HG03175 (cell line): ENCODE measurements around the gene ZFAND3.

ENCODE experiments used
- ATAC-seq: cut with Tn5 transposase; IDR thresholded peaks from one replicate; pipeline ENCODE4 v1.9.1; 2021; ENCODE audit warnings: mild to moderate bottlenecking, moderate library complexity; ENCODE audit not compliant: unreplicated experiment

ZFAND3 gene

DNA sequence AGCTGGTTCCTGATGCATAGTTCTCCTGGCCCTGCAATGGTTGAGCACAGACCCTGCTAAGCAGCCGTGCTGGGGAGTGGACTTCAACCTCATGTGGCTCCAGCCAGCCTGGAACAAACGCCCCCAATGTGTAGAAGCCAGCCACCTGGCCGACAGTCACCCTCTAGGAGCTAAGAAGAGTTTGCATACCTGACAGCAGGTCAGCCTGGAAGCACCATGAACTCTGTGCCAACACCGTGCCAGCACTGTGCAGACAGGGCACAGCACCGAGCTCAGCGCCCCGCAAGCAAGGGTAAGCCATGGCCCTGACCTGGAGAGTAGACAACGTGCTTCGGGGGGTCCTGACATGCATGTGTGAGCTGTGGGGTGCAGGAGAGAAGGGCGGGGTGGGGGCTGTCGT lies 356.3 kb downstream of the ZFAND3 start:
- ATAC-seq: no peak

DNA sequence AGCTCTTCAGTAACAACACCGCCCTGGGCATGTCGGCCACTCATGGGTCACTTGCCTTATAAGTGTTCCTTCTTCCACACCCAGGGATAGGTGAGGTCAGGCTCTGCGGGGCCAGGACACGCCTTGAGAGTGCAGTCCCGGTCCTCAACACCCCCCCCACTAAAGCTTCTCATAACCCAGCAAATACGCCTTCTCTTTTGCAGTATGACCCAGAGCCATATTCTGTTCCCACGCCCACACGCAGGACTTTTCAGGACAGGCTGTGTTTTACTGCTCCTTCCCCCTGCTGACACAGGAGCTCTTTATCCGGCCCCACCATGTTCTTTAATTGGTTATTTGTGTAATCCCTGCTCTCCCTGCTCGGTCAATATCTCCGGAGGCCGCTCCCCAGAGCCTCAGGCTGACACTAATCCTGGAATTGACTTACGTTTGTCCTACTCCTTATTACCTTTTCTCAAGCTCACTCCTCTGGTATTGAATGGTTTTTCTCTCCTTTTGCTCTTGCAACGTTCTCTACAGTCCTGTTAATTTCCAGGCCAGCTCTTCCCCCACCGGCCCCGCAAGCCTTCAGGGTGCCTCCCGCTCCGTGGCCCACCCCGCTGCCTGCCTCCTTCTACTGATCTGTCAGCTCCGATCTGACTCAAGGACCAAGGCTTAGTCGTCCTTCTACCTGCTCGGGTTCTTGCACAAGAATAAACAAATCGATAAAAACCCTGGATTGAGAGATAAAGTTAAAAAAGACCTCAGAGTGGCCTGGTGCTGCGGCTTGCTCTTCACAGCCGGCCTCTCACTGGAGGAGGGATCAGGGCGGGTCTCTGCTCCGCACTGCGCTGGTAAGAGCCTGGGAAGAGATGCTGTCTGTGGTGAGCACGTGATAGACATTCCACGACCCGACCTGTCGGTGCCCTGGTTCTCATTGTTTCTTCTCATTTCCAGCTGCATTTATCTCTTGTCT lies 357.5 kb downstream of the ZFAND3 start:
- ATAC-seq: no peak

DNA sequence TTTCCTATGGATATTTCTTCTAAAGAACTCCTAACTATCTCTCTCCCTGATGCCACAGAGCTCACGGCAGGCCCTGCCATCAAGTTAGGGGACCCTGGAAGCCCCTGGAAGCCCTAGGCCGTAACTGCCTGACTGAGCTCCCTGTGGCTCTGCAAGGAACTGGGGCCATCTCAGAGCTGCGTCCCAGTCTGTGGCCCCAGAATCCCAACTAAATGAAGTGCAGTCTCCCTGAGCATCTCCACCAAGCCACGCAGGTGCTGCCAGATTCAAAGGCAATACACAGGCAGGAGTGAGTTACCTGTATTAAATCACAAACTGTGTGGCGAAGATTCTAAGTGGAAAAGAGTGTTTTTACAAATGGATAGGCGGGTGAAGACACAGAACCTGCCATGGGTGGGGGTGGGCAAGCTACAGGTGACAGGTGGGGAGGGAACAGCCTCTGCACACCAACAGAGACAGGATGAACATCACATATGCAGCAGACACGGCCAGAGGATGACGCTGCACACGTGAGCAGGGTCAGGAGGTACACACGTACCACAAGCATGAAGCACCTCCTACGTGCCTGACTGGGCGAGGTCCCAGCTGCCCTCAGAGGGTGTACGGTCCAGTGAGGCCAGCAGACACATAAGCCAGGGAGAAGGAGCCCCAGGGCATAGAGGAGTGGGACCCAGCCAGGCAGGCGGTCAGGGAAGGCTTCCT lies 358.5 kb downstream of the ZFAND3 start:
- no peak for ATAC-seq

DNA sequence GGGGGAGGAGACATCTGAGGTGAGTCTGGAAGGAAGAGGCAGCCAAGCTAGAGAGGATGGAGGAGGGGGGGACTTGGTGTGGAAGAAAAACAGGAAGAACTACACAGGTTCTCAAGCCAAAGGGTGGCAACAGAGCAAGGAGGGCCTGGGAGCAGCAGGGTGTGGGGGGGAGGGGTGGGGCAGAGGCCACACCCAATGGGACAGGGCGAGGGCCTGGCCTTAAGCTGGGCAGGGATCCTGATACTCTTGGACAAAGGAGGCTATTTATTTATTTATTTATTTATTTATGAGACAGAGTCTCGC lies 359.0 kb downstream of the ZFAND3 start:
- no peak for ATAC-seq

- ATAC-seq: no peak
Measured at GRCh38 chr6:38179300-38179699, 359.8 kb downstream of the ZFAND3 start.

- no peak for ATAC-seq
Measured at GRCh38 chr6:38179794-38180430, 360.4 kb downstream of the ZFAND3 start.

GRCh38 chr6:38180586-38180985 lies 361.1 kb downstream of the ZFAND3 start:
- ATAC-seq: no peak

GRCh38 chr6:38182426-38182825 lies 362.9 kb downstream of the ZFAND3 start:
- no peak for ATAC-seq

- ATAC-seq: no peak
Measured at GRCh38 chr6:38183856-38184584, 364.5 kb downstream of the ZFAND3 start.

GRCh38 chr6:38184585-38185080 lies 365.1 kb downstream of the ZFAND3 start:
- no peak for ATAC-seq

- ATAC-seq: no peak
Measured at GRCh38 chr6:38185244-38185643, 365.7 kb downstream of the ZFAND3 start.

DNA sequence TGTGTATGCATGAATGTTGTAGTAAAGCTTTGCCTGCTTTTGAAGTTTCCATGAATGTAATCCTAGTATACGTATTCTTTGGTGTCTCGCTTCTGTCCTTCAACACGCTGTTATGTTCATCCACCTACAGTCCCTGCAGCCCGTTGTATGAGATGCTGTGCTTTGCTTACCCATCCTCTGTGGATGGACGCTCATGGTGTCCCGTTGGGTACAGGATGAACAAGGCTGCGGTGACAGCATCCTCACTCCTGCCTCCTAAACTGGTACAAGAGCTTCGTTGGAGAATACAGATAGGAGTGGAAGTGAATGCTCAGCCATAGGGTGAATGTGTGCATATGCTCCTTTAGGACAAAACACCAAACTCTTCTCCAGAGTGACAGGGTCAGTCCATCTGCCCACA lies 366.2 kb downstream of the ZFAND3 start:
- ATAC-seq: no peak

DNA sequence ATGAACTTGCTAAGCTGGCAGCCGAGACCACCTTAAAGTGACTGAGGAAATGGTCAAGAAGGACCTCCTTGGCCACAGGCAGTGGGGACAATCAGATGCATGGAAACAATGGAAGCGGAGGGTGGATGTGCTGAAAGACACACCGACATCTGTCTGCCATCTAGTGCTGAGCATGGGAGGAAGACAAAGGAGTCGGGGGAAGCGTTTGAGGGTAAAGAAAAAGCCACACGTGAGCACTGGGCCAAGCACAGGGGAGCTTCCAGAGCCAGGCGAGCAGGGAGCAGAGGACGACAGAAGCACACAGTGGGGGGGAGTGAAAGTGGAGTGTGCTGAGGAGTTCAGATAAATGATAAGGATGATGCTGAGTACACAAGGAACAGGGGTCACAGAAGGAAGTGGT lies 367.8 kb downstream of the ZFAND3 start:
- ATAC-seq: no peak

DNA sequence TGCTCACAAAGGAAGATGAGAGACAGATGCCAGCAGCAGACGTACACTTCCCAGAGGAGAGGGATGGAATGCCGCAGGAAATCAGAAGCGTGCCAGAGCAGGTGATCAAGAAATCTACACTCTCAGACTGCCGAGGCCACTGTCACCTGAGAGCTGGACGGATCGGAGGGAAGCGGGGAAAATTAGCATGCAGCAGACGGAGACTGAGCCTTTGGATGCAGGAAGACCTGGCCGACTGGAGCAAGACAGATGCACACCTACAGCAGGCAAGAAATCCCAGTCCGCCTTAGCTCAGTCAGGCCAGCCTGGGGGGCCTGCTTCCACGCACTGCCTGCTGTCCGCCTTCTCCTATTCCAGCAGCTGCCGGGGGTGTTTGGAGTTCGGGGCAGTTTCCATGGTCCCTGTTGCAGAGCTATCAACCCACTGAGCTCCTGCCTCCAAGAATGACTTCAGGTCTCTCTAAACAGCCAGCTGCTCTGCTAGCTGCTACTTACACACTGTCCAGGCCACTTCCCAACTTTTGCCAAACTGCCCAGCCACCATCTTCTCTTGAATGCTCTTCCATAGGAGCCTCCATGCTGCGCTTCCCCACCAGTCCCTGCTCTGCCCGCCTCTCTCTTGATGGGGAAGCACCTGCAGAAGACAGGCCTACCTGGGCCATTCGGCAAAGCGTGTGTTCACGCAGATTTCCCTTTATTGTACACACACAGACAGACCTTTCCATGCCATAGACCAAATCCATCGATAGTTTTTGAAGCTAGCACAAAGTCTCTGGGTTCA lies 368.5 kb downstream of the ZFAND3 start:
- no peak for ATAC-seq

GRCh38 chr6:38188677-38189335 lies 369.3 kb downstream of the ZFAND3 start:
- ATAC-seq: no peak

DNA sequence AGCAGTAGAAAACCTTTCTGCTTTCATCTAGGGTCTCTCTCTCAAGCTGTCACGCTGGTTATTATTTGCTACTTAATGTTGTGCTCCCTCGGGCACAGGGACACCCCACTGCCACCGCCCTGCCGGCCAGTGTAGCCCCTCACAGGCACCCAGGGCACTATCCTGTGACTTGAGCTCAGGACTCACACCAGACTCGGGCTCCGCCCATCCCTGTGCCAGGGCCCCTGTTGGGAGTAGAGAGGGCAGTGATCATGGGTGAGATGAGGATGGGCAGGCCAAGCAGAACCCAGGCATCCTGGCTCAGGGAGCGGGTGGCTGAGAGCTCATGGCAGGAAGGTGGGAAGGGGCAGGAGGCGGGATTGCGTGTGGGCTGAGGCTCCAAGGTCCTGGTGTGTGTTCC lies 371.9 kb downstream of the ZFAND3 start:
- ATAC-seq: no peak

DNA sequence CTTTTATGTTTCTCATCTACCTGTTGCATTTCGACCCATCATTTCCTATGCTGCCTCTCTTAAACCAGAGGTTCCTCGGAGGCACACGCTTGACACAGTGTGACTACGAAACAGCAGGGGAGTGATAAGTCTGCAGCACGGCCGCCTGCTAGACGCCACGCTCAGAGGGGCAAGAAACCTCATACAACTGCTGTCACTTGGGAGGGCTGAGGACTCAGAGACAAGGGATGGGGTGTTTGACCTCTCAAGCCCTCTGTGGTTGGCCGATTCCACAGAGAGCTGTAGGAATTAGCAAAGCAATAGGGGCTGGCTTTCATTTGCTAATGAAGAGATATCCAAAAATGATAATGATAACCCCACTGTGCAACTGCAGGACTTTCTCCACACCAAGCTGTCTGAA lies 372.5 kb downstream of the ZFAND3 start:
- no peak for ATAC-seq

GRCh38 chr6:38192487-38192886 lies 373.0 kb downstream of the ZFAND3 start:
- ATAC-seq: no peak

GRCh38 chr6:38193051-38193450 lies 373.5 kb downstream of the ZFAND3 start:
- ATAC-seq: no peak
